ENCODE measurements around the gene MMP27. TPM values are rescaled to one million over a fixed set of nuclear protein-coding genes. Genes with fewer than 3 reads are reported as not detected.

Gene MMP27
- total and polyA plus RNA-seq, 5 experiments from 2014 or later: not detected

GRCh38 chr11:102680945-102681344 is 24.6 kb downstream of the MMP27 start:
- no peaks in the 10 kb centered on the region for H3K36me3 Mint-ChIP-seq
- H3K27me3 Mint-ChIP-seq: peaks cover 15 to 48% (median 16%) of the 10 kb centered on the region in 5 donors
- DNase-seq: no peak
- no peak overlapping the region for H3K4me3 Mint-ChIP-seq
- H3K4me1 Mint-ChIP-seq: no peaks in the 10 kb centered on the region
- no peak for ATAC-seq
- POLR2A ChIA-PET: no interaction called here
- H3K9me3 Mint-ChIP-seq: no peaks in the 10 kb centered on the region
- no peak overlapping the region for H3K27ac Mint-ChIP-seq

- H3K27me3 Mint-ChIP-seq: peaks cover 9 to 38% (median 14%) of the 10 kb centered on the region in 5 donors
- no peaks in the 10 kb centered on the region for H3K4me1 Mint-ChIP-seq
- ATAC-seq: no peak
- POLR2A ChIA-PET: no interaction called here
- H3K36me3 Mint-ChIP-seq: no peaks in the 10 kb centered on the region
- DNase-seq: no peak
- no peak overlapping the region for H3K4me3 Mint-ChIP-seq
- H3K27ac Mint-ChIP-seq: no peak overlapping the region
- H3K9me3 Mint-ChIP-seq: peaks cover 0 to 3% (median 0%) of the 10 kb centered on the region in 9 donors
Observed at GRCh38 chr11:102678022-102678421, 27.5 kb downstream of the MMP27 start.

GRCh38 chr11:102676084-102676483 is 29.5 kb downstream of the MMP27 start:
- H3K9me3 Mint-ChIP-seq: peaks cover 0 to 3% (median 0%) of the 10 kb centered on the region in 9 donors
- no peaks in the 10 kb centered on the region for H3K4me1 Mint-ChIP-seq
- no peak for ATAC-seq
- H3K27ac Mint-ChIP-seq: no peak overlapping the region
- H3K36me3 Mint-ChIP-seq: no peaks in the 10 kb centered on the region
- peaks cover 3 to 32% (median 14%) of the 10 kb centered on the region in 5 donors for H3K27me3 Mint-ChIP-seq
- no peak for DNase-seq
- H3K4me3 Mint-ChIP-seq: no peak overlapping the region
- POLR2A ChIA-PET: no interaction called here

GRCh38 chr11:102669664-102670063 is 35.9 kb downstream of the MMP27 start:
- H3K9me3 Mint-ChIP-seq: no peaks in the 10 kb centered on the region
- DNase-seq: no peak
- peaks cover 0 to 19% (median 2%) of the 10 kb centered on the region in 5 donors for H3K27me3 Mint-ChIP-seq
- POLR2A ChIA-PET: no interaction called here
- no peaks in the 10 kb centered on the region for H3K36me3 Mint-ChIP-seq
- no peak overlapping the region for H3K4me3 Mint-ChIP-seq
- H3K4me1 Mint-ChIP-seq: peaks cover 0 to 4% (median 2%) of the 10 kb centered on the region in 4 donors
- no peak overlapping the region for H3K27ac Mint-ChIP-seq
- no peak for ATAC-seq

- H3K4me1 Mint-ChIP-seq: peaks cover 0 to 4% (median 2%) of the 10 kb centered on the region in 4 donors
- ATAC-seq (peak in 1 of 2 donors; percentile 39), DNase-seq (peak in 4 of 10 donors; percentile 9 to 42 (median 31))
- no peak overlapping the region for H3K4me3 Mint-ChIP-seq
- no peak overlapping the region for H3K27ac Mint-ChIP-seq
- no peaks in the 10 kb centered on the region for H3K36me3 Mint-ChIP-seq
- peaks cover 0 to 12% (median 2%) of the 10 kb centered on the region in 5 donors for H3K27me3 Mint-ChIP-seq
- H3K9me3 Mint-ChIP-seq: no peaks in the 10 kb centered on the region
- POLR2A ChIA-PET: interaction anchor here (0.9 kb wide), 1 partner anchor 171 kb away, joined by 4 read pairs; no protein-coding TSS in a partner anchor
Observed at GRCh38 chr11:102666331-102666957, 39.1 kb downstream of the MMP27 start.

- peak in 1 of 2 donors; percentile 59 for ATAC-seq
Observed at GRCh38 chr11:102664001-102664752, 41.4 kb downstream of the MMP27 start.

GRCh38 chr11:102662607-102663006 is 43.0 kb downstream of the MMP27 start:
- ATAC-seq (no peak), DNase-seq (no peak)
- H3K36me3 Mint-ChIP-seq: no peaks in the 10 kb centered on the region

More at GRCh38 chr11:102664001-102664752, 41.4 kb downstream of the MMP27 start:
- Mint-ChIP-seq H3K4me3 (no peak overlapping the region), H3K27ac (no peak overlapping the region), H3K36me3 (no peaks in the 10 kb centered on the region), H3K4me1 (peaks cover 0 to 4% (median 2%) of the 10 kb centered on the region in 4 donors), H3K9me3 (no peaks in the 10 kb centered on the region), H3K27me3 (peaks cover 0 to 11% (median 2%) of the 10 kb centered on the region in 5 donors)
- POLR2A ChIA-PET: no interaction called here
- peak in 4 of 10 donors; percentile 1 to 19 (median 9) for DNase-seq

GRCh38 chr11:102661040-102661439 is 44.5 kb downstream of the MMP27 start:
- no peak overlapping the region for H3K4me3 Mint-ChIP-seq
- ATAC-seq (no peak), DNase-seq (no peak)
- peaks cover 0 to 1% (median under 1%) of the 10 kb centered on the region in 4 donors for H3K4me1 Mint-ChIP-seq
- no peak overlapping the region for H3K27ac Mint-ChIP-seq
- peaks cover 0 to 2% (median 0%) of the 10 kb centered on the region in 9 donors for H3K9me3 Mint-ChIP-seq
- peaks cover 0 to 2% (median 0%) of the 10 kb centered on the region in 3 donors for H3K36me3 Mint-ChIP-seq
- POLR2A ChIA-PET: no interaction called here
- peaks cover 0 to 12% (median 7%) of the 10 kb centered on the region in 5 donors for H3K27me3 Mint-ChIP-seq

More at GRCh38 chr11:102662607-102663006, 43.0 kb downstream of the MMP27 start:
- H3K27me3 Mint-ChIP-seq: peaks cover 0 to 7% (median 4%) of the 10 kb centered on the region in 5 donors
- peaks cover 0 to 4% (median 2%) of the 10 kb centered on the region in 4 donors for H3K4me1 Mint-ChIP-seq
- no peaks in the 10 kb centered on the region for H3K9me3 Mint-ChIP-seq
- H3K4me3 Mint-ChIP-seq: no peak overlapping the region
- H3K27ac Mint-ChIP-seq: no peak overlapping the region
- POLR2A ChIA-PET: no interaction called here

GRCh38 chr11:102656528-102656927 is 49.0 kb downstream of the MMP27 start:
- H3K36me3 Mint-ChIP-seq: peaks cover 0 to 8% (median 0%) of the 10 kb centered on the region in 3 donors
- no peak overlapping the region for H3K27ac Mint-ChIP-seq
- ATAC-seq (no peak), DNase-seq (no peak)
- peaks cover 0 to 2% (median 0%) of the 10 kb centered on the region in 4 donors for H3K4me1 Mint-ChIP-seq
- H3K27me3 Mint-ChIP-seq: peaks cover 9 to 16% (median 12%) of the 10 kb centered on the region in 5 donors
- H3K4me3 Mint-ChIP-seq: no peak overlapping the region
- peaks cover 0 to 13% (median 2%) of the 10 kb centered on the region in 9 donors for H3K9me3 Mint-ChIP-seq
- POLR2A ChIA-PET: no interaction called here

GRCh38 chr11:102655547-102655946 is 50.0 kb downstream of the MMP27 start:
- H3K27ac Mint-ChIP-seq: no peak overlapping the region
- peaks cover 0 to 8% (median 0%) of the 10 kb centered on the region in 3 donors for H3K36me3 Mint-ChIP-seq
- peaks cover 0 to 13% (median 2%) of the 10 kb centered on the region in 9 donors for H3K9me3 Mint-ChIP-seq
- peaks cover 0 to 2% (median 0%) of the 10 kb centered on the region in 4 donors for H3K4me1 Mint-ChIP-seq
- DNase-seq (no peak), ATAC-seq (no peak)
- H3K4me3 Mint-ChIP-seq: no peak overlapping the region
- H3K27me3 Mint-ChIP-seq: peaks cover 8 to 24% (median 12%) of the 10 kb centered on the region in 5 donors
- POLR2A ChIA-PET: no interaction called here

- Mint-ChIP-seq H3K27me3 (peaks cover 8 to 31% (median 14%) of the 10 kb centered on the region in 5 donors), H3K4me3 (no peak overlapping the region), H3K9me3 (peaks cover 0 to 13% (median 2%) of the 10 kb centered on the region in 9 donors), H3K4me1 (peaks cover 0 to 2% (median 0%) of the 10 kb centered on the region in 4 donors), H3K36me3 (peaks cover 0 to 8% (median 0%) of the 10 kb centered on the region in 3 donors), H3K27ac (no peak overlapping the region)
- POLR2A ChIA-PET: no interaction called here
- ATAC-seq: no peak
- no peak for DNase-seq
Observed at GRCh38 chr11:102654761-102655160, 50.8 kb downstream of the MMP27 start.

GRCh38 chr11:102653744-102654291 is 51.8 kb downstream of the MMP27 start:
- DNase-seq: no peak
- no peak overlapping the region for H3K27ac Mint-ChIP-seq
- ATAC-seq: no peak
- H3K9me3 Mint-ChIP-seq: peaks cover 0 to 13% (median 2%) of the 10 kb centered on the region in 9 donors
- H3K36me3 Mint-ChIP-seq: peaks cover 0 to 8% (median 0%) of the 10 kb centered on the region in 3 donors
- H3K27me3 Mint-ChIP-seq: peaks cover 8 to 28% (median 14%) of the 10 kb centered on the region in 5 donors
- peaks cover 0 to 2% (median 0%) of the 10 kb centered on the region in 4 donors for H3K4me1 Mint-ChIP-seq
- no peak overlapping the region for H3K4me3 Mint-ChIP-seq
- POLR2A ChIA-PET: no interaction called here
